Heart left ventricle (tissue), 13 donors: Measurements from ENCODE around the gene SRGAP1.

Source experiments
- CTCF ChIP-seq, 12 donors: fragments of 200-600 bp; sonication (generic) in 4 of 12; IDR thresholded peaks; one replicate each; pipeline versions ENCODE4 v1.5.0 to v1.8.0; 2018 to 2022; ENCODE audit warnings: antibody characterized with exemption in 12 of 12, mild to moderate bottlenecking in 5 of 12
- POLR2A ChIP-seq, 2 donors: fragments of 450-650 bp; IDR thresholded peaks; one replicate each; pipeline ENCODE4 v1.6.1; 2017; ENCODE audit warnings: antibody characterized with exemption in 2 of 2, mild to moderate bottlenecking in 2 of 2, moderate library complexity in 2 of 2
- donor health status: ischemic (EF 13 %, LVEDD 7.1; RV severe dilation, severe dysfunction).
- donor health status: DM: no; HTN: yes; CAD: no.
- donor health status: DM: no; HTN: no; CAD: no.
- donor health status: ischemic (EF 25% LVEDD 6.9; RV normal size, moderate dysfunction).
- donor health status: ischemic (EF 25% LVEDD 5.7; RV mildly dilated, moderate dysfunction).
- donor health status: ischemic (EF 35%, LVEDD 5.7; RV mildly dilated, moderate dysfunction).
- donor health status: nonischemic (EF 11% LVEDD 7.7; RV severe dilation, severe dysfunction).
- donor health status: DM: yes; HTN: yes; CAD: no.
- donor health status: PGD.
- donor health status: ischemic (EF 29% LVEDD 5.4; RV normal size, mild dysfunction).
- donor health status: nonischemic (EF 23%, LVEDD 6.1; RV moderate dilation, normal function).

GRCh38 chr12:64184216-64184615, 339.7 kb downstream of the SRGAP1 start:
- no peak for TF ChIP-seq POLR2A (IDR thresholded peaks at IDR 0.05)
- no peak for TF ChIP-seq CTCF (IDR thresholded peaks at IDR 0.05)
